C4-2B (cell line): ENCODE results near the gene TYRO3.

Experiments used
- ZFX ChIP-seq: fragments of 450-650 bp; IDR thresholded peaks from 2 replicates; pipeline ENCODE4 v1.6.1; 2017
- TF ChIP-seq, protein P1 (sequence below): fragments of 450-650 bp; conservative IDR thresholded peaks from 2 replicates; pipeline ENCODE4 v1.5.1; 2017; ENCODE audit warnings: mild to moderate bottlenecking

GRCh38 chr15:41578736-41579383, 19.8 kb downstream of the TYRO3 start:
- TF ChIP-seq, protein P1, sequence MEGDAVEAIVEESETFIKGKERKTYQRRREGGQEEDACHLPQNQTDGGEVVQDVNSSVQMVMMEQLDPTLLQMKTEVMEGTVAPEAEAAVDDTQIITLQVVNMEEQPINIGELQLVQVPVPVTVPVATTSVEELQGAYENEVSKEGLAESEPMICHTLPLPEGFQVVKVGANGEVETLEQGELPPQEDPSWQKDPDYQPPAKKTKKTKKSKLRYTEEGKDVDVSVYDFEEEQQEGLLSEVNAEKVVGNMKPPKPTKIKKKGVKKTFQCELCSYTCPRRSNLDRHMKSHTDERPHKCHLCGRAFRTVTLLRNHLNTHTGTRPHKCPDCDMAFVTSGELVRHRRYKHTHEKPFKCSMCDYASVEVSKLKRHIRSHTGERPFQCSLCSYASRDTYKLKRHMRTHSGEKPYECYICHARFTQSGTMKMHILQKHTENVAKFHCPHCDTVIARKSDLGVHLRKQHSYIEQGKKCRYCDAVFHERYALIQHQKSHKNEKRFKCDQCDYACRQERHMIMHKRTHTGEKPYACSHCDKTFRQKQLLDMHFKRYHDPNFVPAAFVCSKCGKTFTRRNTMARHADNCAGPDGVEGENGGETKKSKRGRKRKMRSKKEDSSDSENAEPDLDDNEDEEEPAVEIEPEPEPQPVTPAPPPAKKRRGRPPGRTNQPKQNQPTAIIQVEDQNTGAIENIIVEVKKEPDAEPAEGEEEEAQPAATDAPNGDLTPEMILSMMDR = no peak
- TF ChIP-seq ZFX = no peak
